ENCODE measurements around the gene XPO5. TPM values are rescaled to one million over a fixed set of nuclear protein-coding genes. Genes with fewer than 3 reads are reported as not detected.
A peak's percentile ranks its signal among the peaks of the same experiment; 100 is the strongest.

Gene XPO5
- total and polyA plus RNA-seq, 2 experiments from 2014 or later = 29.4 to 31.3 TPM

- no peaks in the 10 kb centered on the region for H3K9me3 ChIP-seq (ENCODE audit: low read depth)
- H3K4me3 ChIP-seq = no peak overlapping the region
- no peak for DNase-seq (ENCODE audit: low read depth in 1 of 2, low spot score in 1 of 2)
- H3K4me1 ChIP-seq (ENCODE audit: low read depth) = peaks cover 22% of the 10 kb centered on the region
- TF ChIP-seq CTCF (IDR thresholded peaks at IDR 0.05; ENCODE audit: low read depth, low read length) = no peak
- H3K36me3 ChIP-seq = peaks cover 16% of the 10 kb centered on the region
- H3K27me3 ChIP-seq = no peaks in the 10 kb centered on the region
- peak overlapping the region; percentile 60 for H3K27ac ChIP-seq
Measured at GRCh38 chr6:43610431-43610830, 34.6 kb upstream of the XPO5 start.

GRCh38 chr6:43609402-43609801, 33.6 kb upstream of the XPO5 start:
- TF ChIP-seq CTCF (IDR thresholded peaks at IDR 0.05; ENCODE audit: low read depth, low read length) = no peak
- no peak overlapping the region for H3K27ac ChIP-seq
- no peak overlapping the region for H3K4me3 ChIP-seq
- no peak for DNase-seq (ENCODE audit: low read depth in 1 of 2, low spot score in 1 of 2)
- H3K9me3 ChIP-seq (ENCODE audit: low read depth) = no peaks in the 10 kb centered on the region
- peaks cover 19% of the 10 kb centered on the region for H3K36me3 ChIP-seq
- H3K4me1 ChIP-seq (ENCODE audit: low read depth) = peaks cover 22% of the 10 kb centered on the region
- no peaks in the 10 kb centered on the region for H3K27me3 ChIP-seq

GRCh38 chr6:43608807-43609206, 33.0 kb upstream of the XPO5 start:
- TF ChIP-seq CTCF (IDR thresholded peaks at IDR 0.05; ENCODE audit: low read depth, low read length) = no peak

GRCh38 chr6:43608310-43608763, 32.5 kb upstream of the XPO5 start:
- no peak overlapping the region for H3K27ac ChIP-seq
- H3K36me3 ChIP-seq = peaks cover 23% of the 10 kb centered on the region
- DNase-seq (ENCODE audit: low read depth in 1 of 2, low spot score in 1 of 2) = peak; percentile 86 to 90
- no peak overlapping the region for H3K4me3 ChIP-seq
- no peaks in the 10 kb centered on the region for H3K27me3 ChIP-seq
- peaks cover 22% of the 10 kb centered on the region for H3K4me1 ChIP-seq (ENCODE audit: low read depth)
- peak; percentile 84 for TF ChIP-seq CTCF (IDR thresholded peaks at IDR 0.05; ENCODE audit: low read depth, low read length)
- H3K9me3 ChIP-seq (ENCODE audit: low read depth) = no peaks in the 10 kb centered on the region

More at GRCh38 chr6:43608807-43609206, 33.0 kb upstream of the XPO5 start:
- Histone ChIP-seq H3K27ac (no peak overlapping the region), H3K36me3 (peaks cover 19% of the 10 kb centered on the region), H3K27me3 (no peaks in the 10 kb centered on the region), H3K9me3 (ENCODE audit: low read depth) (no peaks in the 10 kb centered on the region), H3K4me3 (no peak overlapping the region), H3K4me1 (ENCODE audit: low read depth) (peaks cover 22% of the 10 kb centered on the region)
- DNase-seq (ENCODE audit: low read depth in 1 of 2, low spot score in 1 of 2) = no peak

- no peaks in the 10 kb centered on the region for H3K9me3 ChIP-seq (ENCODE audit: low read depth)
- peaks cover 18% of the 10 kb centered on the region for H3K4me1 ChIP-seq (ENCODE audit: low read depth)
- no peak overlapping the region for H3K27ac ChIP-seq
- no peak for TF ChIP-seq CTCF (IDR thresholded peaks at IDR 0.05; ENCODE audit: low read depth, low read length)
- H3K4me3 ChIP-seq = no peak overlapping the region
- peaks cover 27% of the 10 kb centered on the region for H3K36me3 ChIP-seq
- no peaks in the 10 kb centered on the region for H3K27me3 ChIP-seq
- no peak for DNase-seq (ENCODE audit: low read depth in 1 of 2, low spot score in 1 of 2)
Measured at GRCh38 chr6:43606019-43606418, 30.2 kb upstream of the XPO5 start.

- Histone ChIP-seq H3K9me3 (ENCODE audit: low read depth) (no peaks in the 10 kb centered on the region), H3K4me3 (no peak overlapping the region), H3K27ac (no peak overlapping the region), H3K36me3 (peaks cover 27% of the 10 kb centered on the region), H3K27me3 (no peaks in the 10 kb centered on the region), H3K4me1 (ENCODE audit: low read depth) (peaks cover 8% of the 10 kb centered on the region)
- peak in 1 of 2 donors; percentile 84 for DNase-seq (ENCODE audit: low read depth in 1 of 2, low spot score in 1 of 2)
- no peak for TF ChIP-seq CTCF (IDR thresholded peaks at IDR 0.05; ENCODE audit: low read depth, low read length)
Measured at GRCh38 chr6:43604174-43604573, 28.3 kb upstream of the XPO5 start.

Measured in cardiac muscle cell (in vitro differentiated cells and primary cell).